IPS-18a (cell line): ENCODE measurements around the gene FADS2.
A peak's percentile ranks its signal among the peaks of the same experiment; 100 is the strongest.

Source experiments
- H3K27ac ChIP-seq: one replicate; pipeline ENCODE4 v1.5.1; 2013; ENCODE audit warnings: low read length
- H3K27me3 ChIP-seq: one replicate; pipeline ENCODE4 v1.6.1; 2013; ENCODE audit warnings: mild to moderate bottlenecking, low read length; ENCODE audit not compliant: control insufficient read depth, insufficient read depth
- H3K36me3 ChIP-seq: one replicate; pipeline ENCODE4 v1.6.1; 2013; ENCODE audit warnings: low read depth, low read length; ENCODE audit not compliant: control insufficient read depth
- H3K4me1 ChIP-seq: one replicate; pipeline ENCODE4 v1.6.1; 2013; ENCODE audit warnings: low read depth, low read length; ENCODE audit not compliant: control insufficient read depth
- H3K4me3 ChIP-seq: one replicate; pipeline ENCODE4 v1.5.1; 2013; ENCODE audit warnings: low read length
- H3K9ac ChIP-seq: one replicate; pipeline ENCODE4 v1.6.1; 2013; ENCODE audit warnings: mild to moderate bottlenecking, low read length, moderate library complexity
- H3K9me3 ChIP-seq: one replicate; pipeline ENCODE4 v1.6.1; 2013; ENCODE audit warnings: low read depth, low read length; ENCODE audit not compliant: control insufficient read depth

The FADS2 gene

GRCh38 chr11:61827571-61828378 lies at the start of gene FADS2:
Gene FADS2, plus strand, starts transcription at chr11:61828300. Its CDS starts 91 bp downstream, at chr11:61828391.
- H3K27me3 ChIP-seq: no peaks in the 10 kb centered on the region
- peak within 1 kb of the TSS; percentile 63 for H3K4me3 ChIP-seq
- peak within 1 kb of the TSS; percentile 95 for H3K27ac ChIP-seq
- peaks cover 40% of the 10 kb centered on the region for H3K4me1 ChIP-seq
- H3K36me3 ChIP-seq: peaks cover 15% of the 10 kb centered on the region
- peak within 1 kb of the TSS; percentile 90 for H3K9ac ChIP-seq
- no peaks in the 10 kb centered on the region for H3K9me3 ChIP-seq

- Histone ChIP-seq H3K9ac (no peak overlapping the region), H3K4me3 (no peak overlapping the region), H3K4me1 (no peaks in the 10 kb centered on the region), H3K27me3 (no peaks in the 10 kb centered on the region), H3K36me3 (no peaks in the 10 kb centered on the region), H3K9me3 (no peaks in the 10 kb centered on the region), H3K27ac (no peak overlapping the region)
Observed at GRCh38 chr11:61778357-61778886, 49.7 kb upstream of the FADS2 start.

DNA sequence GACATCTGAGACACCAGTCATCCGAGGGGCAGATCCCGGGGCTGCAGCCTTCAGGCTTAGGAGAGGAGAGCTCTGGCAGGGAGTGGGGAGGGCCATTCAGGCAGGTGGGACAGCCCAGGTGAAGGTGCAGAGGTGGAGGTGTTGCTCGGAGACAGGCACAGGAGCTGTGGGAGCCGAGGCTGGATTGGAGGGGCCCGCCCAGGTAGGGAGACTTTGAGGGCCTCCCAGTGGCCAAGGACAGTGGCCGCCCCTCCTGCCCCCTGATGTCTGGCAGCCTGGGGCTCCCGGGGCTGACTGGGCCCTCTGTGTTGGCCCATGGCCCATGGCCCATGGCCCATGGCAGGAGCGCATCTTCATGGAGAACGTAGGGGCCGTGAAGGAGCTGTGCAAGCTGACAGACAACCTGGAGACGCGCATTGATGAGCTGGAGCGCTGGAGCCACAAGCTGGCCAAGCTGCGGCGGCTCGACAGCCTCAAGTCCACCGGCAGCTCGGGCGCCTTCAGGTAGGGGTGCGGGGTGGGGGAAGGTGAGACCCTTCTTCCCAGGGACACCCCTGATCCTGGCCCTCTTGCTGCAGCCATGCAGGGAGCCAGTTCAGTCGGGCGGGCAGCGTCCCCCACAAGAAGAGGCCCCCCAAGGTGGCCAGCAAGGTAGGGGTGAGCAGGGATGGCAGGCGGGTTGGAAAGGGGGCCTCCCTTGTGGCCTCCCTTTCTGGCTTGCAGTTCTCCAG lies 49.0 kb upstream of the FADS2 start:
- H3K27me3 ChIP-seq: no peaks in the 10 kb centered on the region
- no peak overlapping the region for H3K4me3 ChIP-seq
- H3K4me1 ChIP-seq: no peaks in the 10 kb centered on the region
- no peaks in the 10 kb centered on the region for H3K9me3 ChIP-seq
- H3K9ac ChIP-seq: no peak overlapping the region
- H3K27ac ChIP-seq: no peak overlapping the region
- no peaks in the 10 kb centered on the region for H3K36me3 ChIP-seq

GRCh38 chr11:61779666-61780525 lies 48.2 kb upstream of the FADS2 start:
- H3K4me1 ChIP-seq: no peaks in the 10 kb centered on the region
- H3K4me3 ChIP-seq: no peak overlapping the region
- H3K27me3 ChIP-seq: no peaks in the 10 kb centered on the region
- no peak overlapping the region for H3K9ac ChIP-seq
- H3K36me3 ChIP-seq: no peaks in the 10 kb centered on the region
- H3K27ac ChIP-seq: no peak overlapping the region
- no peaks in the 10 kb centered on the region for H3K9me3 ChIP-seq

DNA sequence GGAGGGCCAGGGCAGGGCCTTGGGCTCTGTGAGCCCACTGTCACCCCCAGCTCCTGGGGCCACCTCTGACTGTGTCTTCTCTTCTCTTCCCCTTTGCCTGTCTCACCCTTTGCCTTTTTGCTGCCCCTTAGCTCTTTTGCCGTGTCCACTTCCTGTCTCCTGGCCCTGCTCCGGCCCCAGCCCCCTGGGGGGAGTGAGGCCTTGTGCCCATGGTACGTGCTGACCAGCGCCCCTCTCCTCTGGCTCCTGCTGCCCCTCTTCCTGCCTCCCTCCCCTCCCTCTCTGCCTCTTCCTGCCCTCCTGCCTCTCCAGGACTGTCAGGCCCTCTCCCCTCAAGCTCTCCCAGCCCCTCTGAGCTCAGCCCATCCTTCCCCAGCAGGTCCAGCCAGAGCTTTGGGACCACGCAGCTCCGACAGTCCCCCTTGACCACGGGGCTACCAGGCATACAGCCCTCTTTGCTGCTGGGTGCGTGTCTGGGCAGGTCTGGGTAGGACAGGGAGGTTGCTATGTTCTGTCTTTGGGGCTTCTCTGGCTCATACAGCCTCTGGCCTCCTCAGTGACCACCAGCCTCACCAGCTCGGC lies 47.4 kb upstream of the FADS2 start:
- Histone ChIP-seq H3K4me3 (no peak overlapping the region), H3K27me3 (no peaks in the 10 kb centered on the region), H3K36me3 (peaks cover 3% of the 10 kb centered on the region), H3K27ac (no peak overlapping the region), H3K9me3 (no peaks in the 10 kb centered on the region), H3K9ac (no peak overlapping the region), H3K4me1 (no peaks in the 10 kb centered on the region)

DNA sequence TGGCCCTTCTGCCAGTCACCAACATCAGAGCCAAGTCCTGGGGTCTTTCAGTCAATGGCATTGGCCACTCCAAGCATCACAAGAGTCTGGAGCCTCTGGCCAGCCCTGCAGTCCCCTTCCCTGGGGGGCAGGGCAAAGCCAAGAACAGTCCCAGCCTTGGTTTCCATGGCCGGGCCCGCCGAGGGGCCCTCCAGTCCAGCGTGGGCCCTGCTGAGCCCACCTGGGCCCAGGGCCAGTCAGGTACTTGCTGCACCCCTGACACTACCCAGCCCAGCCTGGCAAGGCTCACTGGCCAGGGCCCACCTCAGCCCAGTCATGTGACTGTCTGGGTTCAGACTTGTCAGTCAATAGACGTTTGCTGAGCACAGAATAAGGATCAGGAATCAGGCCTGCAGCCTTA lies 46.5 kb upstream of the FADS2 start:
- H3K27ac ChIP-seq: no peak overlapping the region
- no peaks in the 10 kb centered on the region for H3K9me3 ChIP-seq
- H3K4me1 ChIP-seq: no peaks in the 10 kb centered on the region
- H3K9ac ChIP-seq: no peak overlapping the region
- H3K4me3 ChIP-seq: no peak overlapping the region
- no peaks in the 10 kb centered on the region for H3K27me3 ChIP-seq
- H3K36me3 ChIP-seq: peaks cover 7% of the 10 kb centered on the region

DNA sequence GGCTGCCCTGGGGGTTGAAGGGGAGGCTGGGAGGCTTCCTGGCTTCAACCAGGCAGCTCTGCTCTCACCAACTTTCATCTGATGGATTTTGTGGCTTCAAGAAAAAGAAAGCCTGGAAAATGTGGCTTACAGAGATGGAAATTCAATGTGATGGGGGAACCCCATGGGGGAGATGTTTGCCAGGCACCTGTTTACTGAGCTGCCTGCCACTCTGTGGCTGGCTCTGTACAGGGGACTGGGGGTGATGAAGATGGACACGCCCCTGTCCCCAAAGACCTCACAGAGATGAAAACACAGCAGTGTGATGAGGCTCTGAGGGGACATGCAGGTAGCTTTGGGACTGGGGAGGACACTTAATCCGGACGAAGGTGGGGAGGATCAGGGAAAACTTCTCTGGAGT lies 45.8 kb upstream of the FADS2 start:
- Histone ChIP-seq H3K27me3 (no peaks in the 10 kb centered on the region), H3K4me1 (no peaks in the 10 kb centered on the region), H3K36me3 (peaks cover 14% of the 10 kb centered on the region), H3K27ac (no peak overlapping the region), H3K9ac (no peak overlapping the region), H3K4me3 (no peak overlapping the region), H3K9me3 (no peaks in the 10 kb centered on the region)

DNA sequence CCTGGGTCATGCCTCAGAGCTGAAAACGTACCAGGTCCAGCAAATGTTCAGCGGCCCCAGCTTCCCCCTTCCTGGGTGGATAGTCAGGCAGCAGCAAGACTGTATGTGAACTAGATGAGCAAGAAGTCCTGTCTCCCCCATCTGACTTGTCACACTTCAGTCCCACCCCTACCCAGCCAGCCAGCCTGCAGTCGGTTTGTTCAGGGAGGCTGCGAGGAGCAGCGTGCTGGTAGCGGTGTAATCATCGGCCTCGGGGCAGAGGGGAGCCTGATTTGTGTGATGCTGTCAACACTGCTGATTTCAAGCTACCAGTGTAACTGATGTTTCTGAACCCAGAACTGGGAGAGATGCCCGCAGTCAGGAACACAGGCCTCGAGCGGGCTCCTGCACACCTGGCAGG lies 45.3 kb upstream of the FADS2 start:
- H3K27me3 ChIP-seq: no peaks in the 10 kb centered on the region
- H3K36me3 ChIP-seq: peaks cover 19% of the 10 kb centered on the region
- H3K9ac ChIP-seq: no peak overlapping the region
- H3K27ac ChIP-seq: no peak overlapping the region
- H3K4me3 ChIP-seq: no peak overlapping the region
- H3K4me1 ChIP-seq: no peaks in the 10 kb centered on the region
- no peaks in the 10 kb centered on the region for H3K9me3 ChIP-seq

- Histone ChIP-seq H3K9me3 (no peaks in the 10 kb centered on the region), H3K9ac (no peak overlapping the region), H3K4me3 (no peak overlapping the region), H3K4me1 (no peaks in the 10 kb centered on the region), H3K27ac (no peak overlapping the region), H3K36me3 (peaks cover 26% of the 10 kb centered on the region), H3K27me3 (no peaks in the 10 kb centered on the region)
Observed at GRCh38 chr11:61783717-61784505, 44.2 kb upstream of the FADS2 start.

DNA sequence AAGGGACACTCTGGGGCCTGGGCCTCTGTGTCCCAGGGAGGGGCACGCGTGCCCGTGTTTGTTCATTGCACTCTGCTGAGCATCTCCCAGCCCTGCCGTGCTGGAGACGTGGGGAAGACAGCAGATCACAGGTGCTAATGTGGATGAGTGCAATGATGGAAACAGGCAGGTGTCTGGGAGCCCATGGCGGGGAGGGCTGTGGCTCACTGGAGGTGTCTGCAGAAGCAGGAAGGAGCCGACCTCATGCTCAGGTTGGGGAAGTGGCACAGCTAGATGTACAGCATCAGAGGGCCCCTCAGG lies 43.6 kb upstream of the FADS2 start:
- H3K27me3 ChIP-seq: no peaks in the 10 kb centered on the region
- H3K4me3 ChIP-seq: no peak overlapping the region
- no peak overlapping the region for H3K27ac ChIP-seq
- no peak overlapping the region for H3K9ac ChIP-seq
- H3K4me1 ChIP-seq: no peaks in the 10 kb centered on the region
- no peaks in the 10 kb centered on the region for H3K9me3 ChIP-seq
- H3K36me3 ChIP-seq: peaks cover 31% of the 10 kb centered on the region
